CD14-positive monocyte (primary cell): Measurements from ENCODE around the gene HERC2. TPM values are rescaled to one million over a fixed set of nuclear protein-coding genes. Genes with fewer than 3 reads are reported as not detected.

Experiments
- DNase-seq, 3 donors: peaks; one replicate each; pipeline ENCODE4 v3.0.0-alpha.2; 2011 to 2022
- H2AFZ ChIP-seq: 2 replicates; pipeline ENCODE4 v1.6.0; 2012; ENCODE audit warnings: mild to moderate bottlenecking, low read depth, low read length, inconsistent platforms; ENCODE audit not compliant: insufficient read depth, poor library complexity, severe bottlenecking
- H3K27ac ChIP-seq, 2 donors: 1 replicate in 1 of 2; 2 replicates in 1 of 2; pipeline ENCODE4 v1.5.1; 2012 to 2013; ENCODE audit warnings: low read length in 2 of 2, control low read depth in 1 of 2, inconsistent platforms in 1 of 2, low read depth in 1 of 2, mild to moderate bottlenecking in 1 of 2
- H3K27me3 ChIP-seq, 2 donors: one replicate each; pipeline versions ENCODE4 v1.6.0 to v1.6.1; 2011 to 2013; ENCODE audit warnings: low read length in 2 of 2; ENCODE audit not compliant: control insufficient read depth in 2 of 2, insufficient read depth in 2 of 2
- H3K36me3 ChIP-seq, 2 donors: replicated peaks in 1 of 2; 1 replicate in 1 of 2; 2 replicates in 1 of 2; pipeline versions ENCODE4 v1.5.1 to v1.6.1; 2012 to 2013; ENCODE audit warnings: low read length in 2 of 2, control low read depth in 1 of 2, inconsistent platforms in 1 of 2, mild to moderate bottlenecking in 1 of 2; ENCODE audit not compliant: insufficient read depth in 2 of 2, control insufficient read depth in 1 of 2
- H3K4me1 ChIP-seq, 2 donors: 1 replicate in 1 of 2; 2 replicates in 1 of 2; pipeline versions ENCODE4 v1.5.1 to v1.6.1; 2012 to 2013; ENCODE audit warnings: low read length in 2 of 2, control low read depth in 1 of 2, inconsistent platforms in 1 of 2, mild to moderate bottlenecking in 1 of 2, moderate library complexity in 1 of 2; ENCODE audit not compliant: insufficient read depth in 2 of 2, control insufficient read depth in 1 of 2
- H3K4me2 ChIP-seq: replicated peaks from 2 replicates; pipeline ENCODE3; 2012; ENCODE audit warnings: low read length, moderate library complexity, mild to moderate bottlenecking; ENCODE audit not compliant: poor library complexity, severe bottlenecking; ENCODE audit errors: extremely low read depth
- H3K4me3 ChIP-seq, 3 experiments: fragments of 200-600 bp in 1 of 3; sonication (generic) in 1 of 3; replicated peaks in 1 of 3; 1 replicate in 2 of 3; 2 replicates in 1 of 3; pipeline ENCODE4 v1.5.1; 2011 to 2013; ENCODE audit warnings: low read length in 3 of 3, mild to moderate bottlenecking in 3 of 3, control low read depth in 2 of 3, low read depth in 2 of 3, inconsistent platforms in 1 of 3, moderate library complexity in 1 of 3
- H3K79me2 ChIP-seq: 2 replicates; pipeline ENCODE4 v1.6.0; 2012; ENCODE audit warnings: mild to moderate bottlenecking, control low read depth, inconsistent platforms, low read length, moderate library complexity; ENCODE audit not compliant: insufficient read depth
- H3K9ac ChIP-seq: 2 replicates; pipeline ENCODE4 v1.6.0; 2017; ENCODE audit warnings: low read length, mild to moderate bottlenecking; ENCODE audit not compliant: insufficient read depth, poor library complexity, severe bottlenecking
- H3K9me3 ChIP-seq, 2 donors: replicated peaks in 1 of 2; 1 replicate in 1 of 2; 2 replicates in 1 of 2; pipeline versions ENCODE4 v1.5.1 to v1.6.1; 2012 to 2013; ENCODE audit warnings: low read length in 2 of 2, control low read depth in 1 of 2; ENCODE audit not compliant: control insufficient read depth in 1 of 2, insufficient read depth in 1 of 2
- H4K20me1 ChIP-seq: 2 replicates; pipeline ENCODE4 v1.6.0; 2012; ENCODE audit warnings: mild to moderate bottlenecking, low read length, control low read depth, moderate library complexity; ENCODE audit not compliant: insufficient read depth
- H3K27ac Mint-ChIP-seq, 7 donors: one replicate each; pipeline ENCODE4 v1.8.0; 2020; ENCODE audit warnings: mild to moderate bottlenecking in 7 of 7, mixed read lengths in 7 of 7, moderate library complexity in 6 of 7, inconsistent platforms in 2 of 7
- H3K27me3 Mint-ChIP-seq, 3 donors: one replicate each; pipeline ENCODE4 v1.8.0; 2021 to 2022; ENCODE audit warnings: low read depth in 3 of 3, mild to moderate bottlenecking in 3 of 3, mixed read lengths in 3 of 3, moderate library complexity in 3 of 3, inconsistent platforms in 1 of 3
- H3K36me3 Mint-ChIP-seq, 2 donors: one replicate each; pipeline ENCODE4 v1.8.0; 2020; ENCODE audit warnings: mixed read lengths in 2 of 2, inconsistent platforms in 1 of 2, mild to moderate bottlenecking in 1 of 2
- H3K4me1 Mint-ChIP-seq: one replicate; pipeline ENCODE4 v1.8.0; 2020; ENCODE audit warnings: mild to moderate bottlenecking, mixed read lengths
- H3K4me3 Mint-ChIP-seq, 2 donors: one replicate each; pipeline ENCODE4 v1.8.0; 2020; ENCODE audit warnings: mild to moderate bottlenecking in 2 of 2, mixed read lengths in 2 of 2, moderate library complexity in 1 of 2
- H3K9me3 Mint-ChIP-seq, 7 donors: one replicate each; pipeline ENCODE4 v1.8.0; 2020 to 2022; ENCODE audit warnings: mixed read lengths in 7 of 7, mild to moderate bottlenecking in 6 of 7, moderate library complexity in 6 of 7, inconsistent platforms in 2 of 7
- WGBS: methylation state at CpG from one replicate; pipeline ENCODE4 v1.1.5; 2013; ENCODE audit warnings: missing lambda C conversion rate; ENCODE audit not compliant: insufficient coverage; 5-methylcytosine and 5-hydroxymethylcytosine counted together
- intact Hi-C, 2 donors: fragments of 100-400 bp; cut with micrococcal nuclease; formaldehyde crosslinking; loops; one replicate each; pipeline versions ENCODE4 v1.15.0 to v1.15.1; 2023
- polyA plus RNA-seq, 3 donors: library from polyadenylated mRNA; depleted of rRNA in 1 of 3; unstranded in 2 of 3; stranded (reverse) in 1 of 3; fragments of 300-500 nt in 2 of 3; fragments of >200 nt in 1 of 3; fragmentation: Illumina TruSeq in 2 of 3; gene quantifications; 1 replicate in 2 of 3; 2 replicates in 1 of 3; pipeline ENCODE4 v1.2.3, GENCODE V29; 2012 to 2021
- TF ChIP-seq, protein P1 (sequence below): fragments of 200-600 bp; IDR thresholded peaks from one replicate; pipeline ENCODE4 v1.8.0; 2022; ENCODE audit warnings: antibody characterized with exemption, mild to moderate bottlenecking

Gene HERC2
- polyA plus RNA-seq, 3 donors: 3.1 to 9.0 (median 4.7) TPM

DNA sequence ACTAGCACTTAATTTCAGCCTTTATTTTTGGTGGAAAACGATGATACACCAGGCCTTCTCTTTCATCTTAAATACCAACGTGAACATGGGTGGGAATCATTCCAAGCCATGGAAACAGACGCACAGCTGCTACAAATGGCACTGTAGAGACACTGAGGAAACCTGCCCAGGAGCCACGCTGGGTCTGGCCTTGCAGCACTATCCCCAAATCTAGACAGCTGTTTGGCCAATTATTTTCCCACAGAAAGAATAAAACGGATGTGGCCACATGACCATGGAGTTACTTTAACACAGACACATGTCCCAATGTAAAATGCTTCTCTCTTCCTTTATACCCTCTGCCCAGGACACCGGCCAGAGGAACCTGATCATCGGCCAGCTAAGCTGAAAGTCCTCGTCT lies 139.2 kb downstream of the HERC2 start:
- Mint-ChIP-seq H3K27me3 (no peaks in the 10 kb centered on the region), H3K4me3 (no peak overlapping the region), H3K36me3 (peaks cover 40% of the 10 kb centered on the region in 2 donors), H3K9me3 (no peaks in the 10 kb centered on the region), H3K27ac (no peak overlapping the region), H3K4me1 (peaks cover 4% of the 10 kb centered on the region)
- H2AFZ ChIP-seq: no peak overlapping the region
- no peak overlapping the region for H3K4me3 ChIP-seq
- no peak overlapping the region for H3K9ac ChIP-seq
- H4K20me1 ChIP-seq: no peaks in the 10 kb centered on the region
- no peak overlapping the region for H3K4me2 ChIP-seq
- H3K4me1 ChIP-seq: no peaks in the 10 kb centered on the region
- TF ChIP-seq, protein P1, sequence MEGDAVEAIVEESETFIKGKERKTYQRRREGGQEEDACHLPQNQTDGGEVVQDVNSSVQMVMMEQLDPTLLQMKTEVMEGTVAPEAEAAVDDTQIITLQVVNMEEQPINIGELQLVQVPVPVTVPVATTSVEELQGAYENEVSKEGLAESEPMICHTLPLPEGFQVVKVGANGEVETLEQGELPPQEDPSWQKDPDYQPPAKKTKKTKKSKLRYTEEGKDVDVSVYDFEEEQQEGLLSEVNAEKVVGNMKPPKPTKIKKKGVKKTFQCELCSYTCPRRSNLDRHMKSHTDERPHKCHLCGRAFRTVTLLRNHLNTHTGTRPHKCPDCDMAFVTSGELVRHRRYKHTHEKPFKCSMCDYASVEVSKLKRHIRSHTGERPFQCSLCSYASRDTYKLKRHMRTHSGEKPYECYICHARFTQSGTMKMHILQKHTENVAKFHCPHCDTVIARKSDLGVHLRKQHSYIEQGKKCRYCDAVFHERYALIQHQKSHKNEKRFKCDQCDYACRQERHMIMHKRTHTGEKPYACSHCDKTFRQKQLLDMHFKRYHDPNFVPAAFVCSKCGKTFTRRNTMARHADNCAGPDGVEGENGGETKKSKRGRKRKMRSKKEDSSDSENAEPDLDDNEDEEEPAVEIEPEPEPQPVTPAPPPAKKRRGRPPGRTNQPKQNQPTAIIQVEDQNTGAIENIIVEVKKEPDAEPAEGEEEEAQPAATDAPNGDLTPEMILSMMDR: no peak
- no peak overlapping the region for H3K27ac ChIP-seq
- DNase-seq: no peak
- no peaks in the 10 kb centered on the region for H3K79me2 ChIP-seq
- 98% methylated on average over 4 of the region's 8 CpGs for WGBS
- no peaks in the 10 kb centered on the region for H3K9me3 ChIP-seq
- H3K36me3 ChIP-seq: peaks cover 0 to 46% of the 10 kb centered on the region in 2 donors
- no peaks in the 10 kb centered on the region for H3K27me3 ChIP-seq
- intact Hi-C loops: no loop called here

DNA sequence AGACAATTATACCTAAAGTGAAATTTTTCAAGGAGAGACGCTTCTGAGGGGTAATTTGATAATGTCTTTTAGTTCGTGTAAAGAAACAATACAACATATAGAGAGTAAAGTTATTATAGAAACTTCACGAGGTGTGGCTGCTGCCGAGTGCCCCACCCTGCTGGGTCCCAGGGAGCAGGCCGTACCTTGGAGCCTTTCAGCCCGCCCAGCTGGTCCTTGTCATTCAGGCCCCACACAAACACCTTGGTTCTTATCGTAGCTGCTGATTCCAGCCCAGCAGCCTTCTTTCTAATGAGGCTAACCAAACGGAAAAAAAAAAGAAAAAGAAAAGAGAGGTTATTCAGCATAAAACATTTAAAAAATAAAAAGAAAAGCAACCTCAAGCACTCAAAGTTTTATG lies 139.8 kb downstream of the HERC2 start:
- H3K4me1 ChIP-seq: no peaks in the 10 kb centered on the region
- peaks cover 37 to 38% of the 10 kb centered on the region in 2 donors for H3K36me3 Mint-ChIP-seq
- TF ChIP-seq, protein P1: no peak
- no peaks in the 10 kb centered on the region for H3K27me3 Mint-ChIP-seq
- H3K27ac Mint-ChIP-seq: peak overlapping the region in 1 of 7 donors; percentile 72
- intact Hi-C loops: no loop called here
- H3K79me2 ChIP-seq: no peaks in the 10 kb centered on the region
- H3K4me3 ChIP-seq: no peak overlapping the region
- WGBS: no CpG with 5 or more reads among the region's 8 CpGs
- H3K4me3 Mint-ChIP-seq: no peak overlapping the region
- H3K27ac ChIP-seq: no peak overlapping the region
- peaks cover 4% of the 10 kb centered on the region for H3K4me1 Mint-ChIP-seq
- H3K9me3 ChIP-seq: no peaks in the 10 kb centered on the region
- no peak overlapping the region for H3K4me2 ChIP-seq
- H3K36me3 ChIP-seq: peaks cover 0 to 44% of the 10 kb centered on the region in 2 donors
- no peak for DNase-seq
- no peaks in the 10 kb centered on the region for H3K27me3 ChIP-seq
- no peak overlapping the region for H2AFZ ChIP-seq
- no peak overlapping the region for H3K9ac ChIP-seq
- no peaks in the 10 kb centered on the region for H3K9me3 Mint-ChIP-seq
- H4K20me1 ChIP-seq: no peaks in the 10 kb centered on the region
